ENCODE measurements around the gene IRF4.
"Not testable (repeated sequence)": the region's sequence is repeated elsewhere in the genome, so short reads cannot be mapped to it uniquely, and the experiment has no call there.

The IRF4 gene

GRCh38 chr6:423055-423798, 31.7 kb downstream of the IRF4 start:
- no peak for DNase-seq

- no peak for DNase-seq
These were observed 32.3 kb downstream of the IRF4 start for GRCh38 chr6:423799-424345.

- no peak for DNase-seq
These were observed 33.3 kb downstream of the IRF4 start for GRCh38 chr6:424741-425417.

- DNase-seq, result not testable (repeated sequence)
These were observed 33.9 kb downstream of the IRF4 start for GRCh38 chr6:425418-425788.

GRCh38 chr6:426198-426738, 34.7 kb downstream of the IRF4 start:
- not testable (repeated sequence) for DNase-seq

- no peak for DNase-seq
These were observed 36.6 kb downstream of the IRF4 start for GRCh38 chr6:428047-428603.

- no peak for DNase-seq
These were observed 38.1 kb downstream of the IRF4 start for GRCh38 chr6:429515-430121.

GRCh38 chr6:431504-431903, 40.0 kb downstream of the IRF4 start:
- DNase-seq, result no peak

- DNase-seq, result no peak
These were observed 40.4 kb downstream of the IRF4 start for GRCh38 chr6:431986-432385.

GRCh38 chr6:434051-434705, 42.6 kb downstream of the IRF4 start:
- no peak for DNase-seq

GRCh38 chr6:435441-436307, 44.1 kb downstream of the IRF4 start:
- no peak for DNase-seq

- DNase-seq, result no peak
These were observed 44.9 kb downstream of the IRF4 start for GRCh38 chr6:436308-437036.

GRCh38 chr6:437037-437392, 45.5 kb downstream of the IRF4 start:
- no peak for DNase-seq

GRCh38 chr6:438634-439170, 47.1 kb downstream of the IRF4 start:
- DNase-seq, result no peak

- DNase-seq, result no peak
These were observed 48.2 kb downstream of the IRF4 start for GRCh38 chr6:439641-440167.

- DNase-seq, result no peak
These were observed 49.8 kb downstream of the IRF4 start for GRCh38 chr6:441126-441920.

- DNase-seq, result no peak
These were observed 52.1 kb downstream of the IRF4 start for GRCh38 chr6:443621-444159.

GRCh38 chr6:444653-445275, 53.2 kb downstream of the IRF4 start:
- DNase-seq, result peak; percentile 37
